HFFc6 (cell line): ENCODE data around the gene ERP44. TPM values are rescaled to one million over a fixed set of nuclear protein-coding genes. Genes with fewer than 3 reads are reported as not detected.

Experiments used
- DNase-seq: peaks from one replicate; pipeline ENCODE4 v3.0.0-alpha.2; 2018
- H3K27ac Mint-ChIP-seq: 2 replicates; pipeline ENCODE4 v1.8.0; 2020; ENCODE audit warnings: mild to moderate bottlenecking, mixed read lengths
- H3K27me3 Mint-ChIP-seq: 2 replicates; pipeline ENCODE4 v1.8.0; 2021; ENCODE audit warnings: mild to moderate bottlenecking, moderate library complexity, mixed read lengths; ENCODE audit not compliant: insufficient read depth
- H3K36me3 Mint-ChIP-seq: 2 replicates; pipeline ENCODE4 v1.8.0; 2021; ENCODE audit warnings: low read depth, mixed read lengths
- H3K4me1 Mint-ChIP-seq: 2 replicates; pipeline ENCODE4 v1.8.0; 2020; ENCODE audit warnings: low read depth, mixed read lengths
- H3K4me3 Mint-ChIP-seq: 2 replicates; pipeline ENCODE4 v1.8.0; 2020; ENCODE audit warnings: mild to moderate bottlenecking, moderate library complexity, mixed read lengths
- H3K9me3 Mint-ChIP-seq: 2 replicates; pipeline ENCODE4 v1.8.0; 2020; ENCODE audit warnings: mild to moderate bottlenecking, mixed read lengths
- CTCF ChIP-seq: fragments of 200-600 bp; sonication (generic); IDR thresholded peaks from 2 replicates; pipeline ENCODE4 v1.5.0; 2021; ENCODE audit warnings: antibody characterized with exemption, mild to moderate bottlenecking
- total RNA-seq, 6 experiments: library from RNA; stranded (reverse); fragmentation: NEBNext Ultra II Directional; extraction: Animal tissue kit (Norgen Biotek cat#: 25700); gene quantifications; 2 replicates in 1 of 6; 3 replicates in 5 of 6; pipeline ENCODE4 v1.2.3, GENCODE V29; 2021

The ERP44 gene
- total RNA-seq, 6 experiments from 2014 or later = 22.7 to 30.5 (median 27.0) TPM

GRCh38 chr9:99977033-99977792 is 121.6 kb downstream of the ERP44 start:
- no peaks in the 10 kb centered on the region for H3K36me3 Mint-ChIP-seq
- no peaks in the 10 kb centered on the region for H3K4me1 Mint-ChIP-seq
- no peaks in the 10 kb centered on the region; the same call in none of the 2 replicates for H3K27me3 Mint-ChIP-seq
- H3K9me3 Mint-ChIP-seq = no peaks in the 10 kb centered on the region
- TF ChIP-seq CTCF = no peak
- DNase-seq = no peak
- no peak overlapping the region for H3K4me3 Mint-ChIP-seq
- H3K27ac Mint-ChIP-seq = no peak overlapping the region; the same call in 1 of the 2 replicates

- no peaks in the 10 kb centered on the region; the same call in none of the 2 replicates for H3K27me3 Mint-ChIP-seq
- no peak for TF ChIP-seq CTCF
- no peak overlapping the region for H3K4me3 Mint-ChIP-seq
- H3K4me1 Mint-ChIP-seq = no peaks in the 10 kb centered on the region
- no peak overlapping the region for H3K27ac Mint-ChIP-seq
- no peaks in the 10 kb centered on the region for H3K9me3 Mint-ChIP-seq
- H3K36me3 Mint-ChIP-seq = 0 out of 2 replicates have a peak, but pooled peaks cover 5% of the 10 kb centered on the region
- no peak for DNase-seq
These were observed 125.3 kb downstream of the ERP44 start for GRCh38 chr9:99973455-99973854.

GRCh38 chr9:99971410-99971809 is 127.4 kb downstream of the ERP44 start:
- Mint-ChIP-seq H3K36me3 (peaks cover 12% of the 10 kb centered on the region), H3K4me1 (no peaks in the 10 kb centered on the region), H3K4me3 (no peak overlapping the region), H3K27ac (no peak overlapping the region), H3K9me3 (no peaks in the 10 kb centered on the region), H3K27me3 (no peaks in the 10 kb centered on the region; the same call in none of the 2 replicates)
- TF ChIP-seq CTCF = no peak
- no peak for DNase-seq

- no peaks in the 10 kb centered on the region for H3K9me3 Mint-ChIP-seq
- H3K4me1 Mint-ChIP-seq = no peaks in the 10 kb centered on the region
- peaks cover 12% of the 10 kb centered on the region for H3K36me3 Mint-ChIP-seq
- H3K27me3 Mint-ChIP-seq = no peaks in the 10 kb centered on the region; the same call in none of the 2 replicates
- H3K4me3 Mint-ChIP-seq = no peak overlapping the region
- H3K27ac Mint-ChIP-seq = no peak overlapping the region
- no peak for DNase-seq
- no peak for TF ChIP-seq CTCF
These were observed 128.3 kb downstream of the ERP44 start for GRCh38 chr9:99970481-99970880.

- no peak for TF ChIP-seq CTCF
- Mint-ChIP-seq H3K27ac (no peak overlapping the region), H3K4me3 (no peak overlapping the region), H3K36me3 (peaks cover 12% of the 10 kb centered on the region), H3K27me3 (no peaks in the 10 kb centered on the region; the same call in 1 of the 2 replicates), H3K9me3 (no peaks in the 10 kb centered on the region), H3K4me1 (peaks cover 7% of the 10 kb centered on the region)
- no peak for DNase-seq
These were observed 131.3 kb downstream of the ERP44 start for GRCh38 chr9:99967457-99967856.
